GM19240 (cell line): ENCODE results near the gene MIA.
"Not testable (repeated sequence)": the region's sequence is repeated elsewhere in the genome, so short reads cannot be mapped to it uniquely, and the experiment has no call there.

Source experiments
- DNase-seq: peaks from one replicate; pipeline ENCODE4 v3.0.0; 2011; ENCODE audit warnings: low spot score; ENCODE audit not compliant: insufficient read length

Gene MIA

DNA sequence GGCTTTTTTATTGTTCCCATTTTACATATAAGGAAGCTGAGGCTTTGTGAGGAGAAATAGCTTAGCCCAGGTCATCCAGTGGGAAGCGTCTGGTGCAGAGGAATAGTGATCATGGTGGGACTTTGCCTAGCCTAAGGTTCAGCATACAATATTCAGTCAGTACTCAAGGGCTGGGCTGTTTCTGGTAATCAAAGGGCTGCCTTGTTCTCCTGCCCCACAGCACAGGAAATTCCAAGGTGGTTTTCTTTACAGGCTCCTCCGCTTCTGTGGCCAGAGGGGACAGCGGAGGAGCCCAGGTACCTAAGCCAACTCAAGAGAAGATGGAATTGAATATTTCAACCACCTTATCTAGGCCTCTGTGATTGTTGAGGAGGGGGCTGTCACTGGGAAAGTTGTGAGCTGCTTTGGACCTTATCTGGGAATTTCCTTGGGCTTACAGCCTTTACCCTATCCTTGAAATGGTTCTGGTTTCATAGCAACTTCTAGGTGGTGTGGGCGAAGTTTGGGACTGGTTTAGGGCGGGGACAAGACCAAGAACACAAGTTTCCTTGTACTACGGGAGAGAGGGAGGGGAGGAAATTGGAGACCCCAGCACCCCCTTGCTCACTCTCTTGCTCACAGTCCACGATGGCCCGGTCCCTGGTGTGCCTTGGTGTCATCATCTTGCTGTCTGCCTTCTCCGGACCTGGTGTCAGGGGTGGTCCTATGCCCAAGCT lies at the start of gene MIA:
Gene MIA, plus strand, starts transcription at position 606 of the 716 bp plus-strand sequence. Its CDS starts 22 bp downstream, at position 628.
- DNase-seq: no peak

DNA sequence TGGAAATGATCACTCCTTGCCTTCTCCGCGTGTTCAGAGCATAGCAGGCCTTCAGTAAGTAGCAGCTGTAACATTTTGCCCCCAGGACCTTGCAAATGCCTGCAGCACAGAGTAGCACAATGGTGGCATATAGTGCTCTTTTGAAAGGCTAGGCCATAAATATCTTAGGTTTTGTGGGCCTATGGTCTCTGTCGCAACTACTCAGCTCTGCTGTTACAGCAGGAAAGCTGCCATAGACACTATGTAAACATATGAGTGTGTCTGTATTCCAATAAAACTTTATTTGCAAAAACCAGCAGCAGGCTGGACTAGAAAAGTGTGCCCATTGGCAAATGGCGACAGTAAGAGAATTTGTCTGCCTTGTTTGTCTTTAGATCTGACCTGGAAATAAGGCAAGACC lies 49.0 kb upstream of the MIA start:
- DNase-seq: no peak

DNA sequence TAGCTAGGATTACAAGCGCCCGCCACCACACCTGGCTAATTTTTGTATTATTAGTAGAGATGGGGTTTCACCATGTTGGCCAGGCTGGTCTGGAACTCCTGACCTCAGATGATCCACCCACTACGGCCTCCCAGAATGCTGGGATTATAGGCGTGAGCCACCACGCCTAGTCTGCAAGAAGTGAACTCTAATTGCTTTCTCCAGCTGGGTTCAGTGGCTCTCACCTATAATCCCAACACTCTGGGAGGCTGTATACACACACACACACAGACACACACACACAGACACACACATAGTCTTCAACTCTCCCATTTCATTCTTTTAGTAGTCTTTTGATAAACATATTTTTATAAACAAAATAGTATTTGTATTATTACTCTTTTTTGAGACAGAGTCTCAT lies 45.3 kb upstream of the MIA start:
- DNase-seq: not testable (repeated sequence)

DNA sequence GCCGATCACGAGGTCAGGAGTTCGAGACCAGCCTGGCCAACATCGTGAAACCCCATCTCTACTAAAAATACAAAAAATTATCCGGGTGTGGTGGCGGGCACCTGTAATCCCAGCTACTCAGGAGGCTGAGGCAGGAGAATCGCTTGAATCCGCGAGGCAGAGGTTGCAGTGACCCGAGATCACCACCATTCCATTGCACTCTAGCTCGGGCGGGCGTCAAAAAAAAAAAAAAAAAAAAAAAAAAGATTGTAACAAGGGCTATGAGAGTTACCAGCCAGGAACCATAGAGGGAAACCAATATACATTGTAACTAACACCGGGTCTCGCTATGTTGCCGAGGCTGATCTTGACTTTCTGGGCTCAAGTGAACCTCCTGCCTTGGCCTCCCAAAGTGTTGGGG lies 43.0 kb upstream of the MIA start:
- not testable (repeated sequence) for DNase-seq

DNA sequence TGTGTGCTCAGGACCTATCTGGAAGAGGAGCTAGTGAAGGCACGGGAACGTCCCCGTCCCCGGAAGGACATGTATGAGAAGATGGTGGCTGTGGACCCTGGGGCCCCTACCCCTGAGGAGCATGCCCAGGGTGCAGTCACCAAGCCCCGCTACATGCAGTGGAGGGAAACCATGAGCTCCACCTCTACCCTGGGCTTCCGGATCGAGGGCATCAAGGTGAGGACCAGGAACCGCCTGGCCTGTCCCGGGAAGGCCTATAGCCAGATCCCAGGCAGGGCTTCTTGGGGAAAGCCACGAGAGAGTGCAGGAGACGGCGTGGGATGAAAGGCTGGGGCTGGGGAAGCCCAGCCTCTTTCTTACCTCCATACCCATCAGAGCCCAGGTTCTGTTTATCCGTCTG lies 42.2 kb upstream of the MIA start:
- DNase-seq: no peak

DNA sequence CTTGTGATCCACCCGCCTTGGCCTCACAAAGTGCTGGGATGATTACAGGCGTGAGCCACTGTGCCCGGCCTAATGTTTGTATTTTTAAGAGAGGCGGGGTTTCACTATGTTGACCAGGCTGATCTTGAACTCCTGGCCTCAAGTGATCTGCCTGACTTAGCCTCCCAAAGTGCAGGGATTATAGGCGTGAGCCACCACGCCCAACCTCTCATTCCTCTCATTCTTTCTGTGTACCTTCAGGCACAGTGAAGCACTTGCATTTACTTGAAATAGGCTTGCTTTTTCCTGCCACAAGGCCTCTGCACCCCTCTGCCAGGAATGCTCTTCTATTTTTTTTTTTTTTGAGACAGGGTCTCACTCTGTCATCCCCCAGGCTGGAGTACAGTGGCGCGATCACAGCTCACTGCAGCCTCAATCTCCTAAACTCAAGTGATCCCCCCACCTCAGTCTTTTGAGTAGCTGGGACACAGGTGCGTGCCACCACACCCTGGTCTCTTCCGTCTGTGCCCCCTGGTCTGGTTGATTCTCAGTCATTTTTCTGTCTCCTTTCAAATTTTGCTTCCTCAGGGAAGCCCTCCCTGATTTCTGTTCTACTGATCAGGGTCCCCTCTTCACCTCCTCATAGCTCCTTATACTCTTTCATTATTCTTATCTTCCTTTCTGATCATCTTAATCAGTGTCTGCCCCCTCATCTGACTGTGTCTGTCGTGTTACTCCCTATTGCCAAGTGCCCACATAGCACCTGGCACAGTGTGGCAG lies 40.1 kb upstream of the MIA start:
- no peak for DNase-seq

DNA sequence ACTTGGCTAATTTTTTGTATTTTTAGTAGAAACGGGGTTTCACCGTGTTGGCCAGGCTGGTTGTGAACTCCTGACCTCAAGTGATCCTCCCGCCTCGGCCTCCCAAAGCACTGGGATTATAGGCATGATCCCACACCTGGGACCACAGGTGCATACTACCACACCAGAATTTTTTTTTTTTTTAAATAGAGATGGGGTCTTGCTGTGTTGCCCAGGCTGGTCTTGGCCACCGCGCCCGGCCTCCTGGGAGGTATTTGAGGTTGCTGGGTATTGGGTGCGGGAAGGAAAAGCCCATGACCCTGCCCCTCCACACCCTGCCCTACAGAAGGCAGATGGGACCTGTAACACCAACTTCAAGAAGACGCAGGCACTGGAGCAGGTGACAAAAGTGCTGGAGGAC lies 38.7 kb upstream of the MIA start:
- no peak for DNase-seq

DNA sequence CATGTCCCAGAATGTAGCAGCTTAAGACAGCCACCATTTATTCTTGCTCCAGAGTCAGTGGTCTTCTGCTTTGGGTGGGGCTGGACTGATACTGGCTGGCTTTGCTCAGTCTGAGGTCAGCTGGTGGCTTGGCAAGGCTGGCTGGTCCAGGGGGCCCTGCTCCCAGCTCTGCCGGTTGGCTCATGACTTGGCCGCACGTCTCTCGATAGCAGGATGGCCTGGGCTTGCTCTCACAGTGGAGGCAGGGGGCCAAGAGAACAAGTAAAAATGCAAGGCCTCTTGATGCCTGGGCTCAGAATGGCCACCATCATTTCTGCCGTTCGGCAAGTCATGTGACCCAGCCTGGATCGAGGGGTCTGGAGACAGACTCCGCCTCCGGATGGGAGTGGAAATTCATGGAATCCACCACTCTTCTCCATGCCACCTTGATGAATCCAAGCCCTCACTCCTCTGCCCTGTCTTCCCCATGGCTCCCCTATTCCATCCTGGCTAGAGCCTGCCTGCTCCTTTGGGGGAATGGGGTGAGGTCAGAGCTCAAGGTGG lies 38.1 kb upstream of the MIA start:
- no peak for DNase-seq

DNA sequence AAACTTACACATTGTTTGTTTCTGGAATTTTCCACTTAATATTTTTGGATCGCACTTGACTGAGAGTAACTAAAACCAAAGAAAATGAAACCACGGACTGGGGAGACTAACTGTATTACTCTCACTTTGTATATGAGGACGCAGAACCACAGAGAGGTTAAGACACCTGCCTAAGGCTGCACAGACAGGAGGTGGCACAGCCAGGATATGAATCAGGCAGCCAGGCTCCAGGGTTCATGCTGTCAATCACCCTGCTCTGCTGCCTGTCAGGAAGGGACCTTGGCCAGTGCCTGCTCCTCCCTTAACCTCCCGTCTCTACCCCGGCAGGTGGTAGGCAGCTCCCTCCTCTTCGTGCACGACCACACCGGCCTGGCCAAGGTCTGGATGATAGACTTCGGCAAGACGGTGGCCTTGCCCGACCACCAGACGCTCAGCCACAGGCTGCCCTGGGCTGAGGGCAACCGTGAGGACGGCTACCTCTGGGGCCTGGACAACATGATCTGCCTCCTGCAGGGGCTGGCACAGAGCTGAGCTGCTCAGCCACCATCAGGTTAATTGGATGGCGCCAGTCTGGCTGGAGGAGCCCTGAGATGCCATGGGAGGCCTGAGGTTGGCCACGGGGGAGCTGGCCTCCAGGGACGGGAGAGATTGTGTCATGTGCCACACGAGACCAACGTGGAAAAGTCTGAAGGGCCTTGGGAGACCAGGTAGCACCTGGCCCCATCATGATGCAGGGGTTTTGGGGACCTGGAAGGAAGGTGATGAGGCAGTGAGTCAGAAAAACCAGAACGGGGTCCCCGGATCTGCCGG lies 36.1 kb upstream of the MIA start:
- no peak for DNase-seq

DNA sequence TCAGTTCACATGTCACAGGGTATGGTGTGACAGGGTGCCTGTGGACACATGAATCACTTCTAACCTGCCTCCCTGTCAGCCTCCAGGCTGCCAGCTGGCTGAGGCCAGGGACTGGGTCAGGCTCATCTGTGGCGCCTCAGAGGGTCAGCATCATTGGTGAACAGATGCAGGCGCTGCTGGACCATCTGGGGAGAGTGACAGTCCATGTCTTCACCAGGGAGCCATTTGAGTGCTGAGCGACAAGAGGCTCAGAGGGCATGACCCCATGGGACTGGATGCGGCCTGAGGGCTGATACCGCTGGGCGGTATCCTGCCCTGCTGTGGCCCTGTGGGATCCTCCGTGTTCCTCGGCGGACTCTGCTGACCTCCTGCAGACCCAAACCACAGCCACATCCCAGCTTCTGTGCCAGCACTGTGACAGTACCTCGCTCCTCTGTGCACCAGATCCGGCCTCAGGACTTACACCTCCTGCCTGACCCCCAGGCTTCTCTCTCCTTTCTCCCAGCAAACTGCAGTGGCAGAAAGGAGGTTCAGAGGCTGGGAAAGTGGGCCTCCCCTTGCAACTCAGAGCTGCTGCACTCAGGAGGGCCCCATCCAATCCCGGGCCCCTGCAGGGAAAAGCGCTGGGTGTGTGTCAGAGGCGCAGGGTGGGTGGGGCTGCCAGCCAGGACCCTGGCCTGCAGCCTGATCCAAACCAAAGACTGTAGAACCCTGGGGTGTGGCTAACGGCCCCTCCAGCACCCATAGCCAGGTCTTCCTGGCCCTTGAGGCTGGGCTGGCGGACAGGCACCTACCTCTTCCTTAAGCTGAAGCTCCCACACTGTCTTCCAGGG lies 35.2 kb upstream of the MIA start:
- DNase-seq: no peak

DNA sequence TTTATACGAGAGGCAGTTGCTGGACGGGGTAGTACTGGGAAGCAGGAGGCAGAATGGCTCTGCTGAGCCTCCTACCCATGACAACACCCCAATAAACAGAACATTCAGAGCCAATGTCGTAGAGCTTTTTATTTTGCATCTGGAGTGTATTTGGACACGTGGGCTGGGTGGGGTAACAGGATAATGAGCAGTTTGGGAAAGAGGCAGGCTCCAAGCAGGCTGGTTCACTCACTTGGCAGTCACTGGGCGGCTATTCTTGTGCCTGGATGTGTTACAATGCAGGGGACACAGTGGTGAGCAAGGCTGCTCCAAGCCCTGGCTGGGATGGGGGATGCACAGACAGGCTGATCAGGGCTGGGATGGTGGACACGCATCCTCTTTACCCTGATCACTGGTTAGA lies 34.6 kb upstream of the MIA start:
- no peak for DNase-seq

DNA sequence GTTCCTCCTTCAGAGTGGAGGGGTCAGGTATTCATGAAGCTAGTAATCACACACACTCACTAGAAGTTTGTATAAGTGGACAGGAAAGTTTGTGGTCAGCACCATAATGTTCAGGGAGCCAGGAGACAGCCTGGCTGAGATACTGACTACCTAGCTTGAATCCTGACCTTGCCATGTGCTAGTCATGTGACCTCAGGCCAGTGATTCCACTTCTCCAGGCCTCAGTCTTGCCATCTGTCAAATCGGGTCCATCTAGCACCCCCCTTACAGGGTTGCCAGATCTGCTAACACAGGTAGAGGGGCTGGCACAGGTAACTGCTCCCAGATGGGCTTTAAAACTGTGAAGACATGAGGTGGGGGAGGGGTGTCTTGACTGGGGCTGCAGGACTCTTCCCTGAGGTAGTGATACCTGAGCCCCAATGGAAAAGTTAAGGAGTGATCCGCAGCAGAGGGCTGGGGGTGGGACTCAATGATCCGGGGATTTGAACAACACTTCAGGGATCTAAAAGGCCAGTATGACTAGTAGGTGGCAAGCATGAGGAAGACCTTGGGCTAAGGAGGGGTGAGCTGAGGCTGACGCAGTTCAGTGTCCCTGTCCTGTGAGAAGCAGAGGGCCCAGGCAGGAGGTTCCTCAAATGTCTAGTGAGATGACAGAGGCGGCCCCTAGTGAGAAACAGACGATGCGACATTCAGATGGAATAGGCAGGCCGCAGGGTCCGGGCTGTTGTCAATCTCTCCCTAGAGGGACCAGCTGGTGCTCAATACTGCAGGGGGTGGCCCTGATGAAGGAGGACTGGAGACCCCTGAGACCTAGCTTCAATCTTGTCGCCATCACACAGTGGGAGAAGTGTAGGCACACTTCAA lies 33.6 kb upstream of the MIA start:
- no peak for DNase-seq

DNA sequence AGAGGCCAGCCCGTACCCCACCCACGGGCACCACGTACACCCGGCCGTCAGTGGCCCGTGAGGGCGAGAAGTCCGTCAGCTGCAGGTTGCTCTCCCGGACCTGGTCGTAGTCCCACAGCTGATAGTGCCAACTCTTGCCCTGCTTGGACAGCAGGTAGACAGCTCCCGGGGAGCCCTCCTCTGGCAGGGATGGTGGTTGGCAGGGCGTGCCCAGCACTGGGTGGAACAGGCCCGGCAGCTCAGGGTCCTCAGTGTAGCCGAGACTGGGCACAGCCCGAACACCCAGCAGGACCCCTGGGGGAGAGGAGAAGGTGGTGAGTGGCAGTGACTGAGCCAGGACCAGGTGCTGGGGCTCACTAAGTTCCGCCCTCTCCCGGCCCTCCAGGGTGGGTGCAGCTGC lies 32.8 kb upstream of the MIA start:
- DNase-seq: no peak

DNA sequence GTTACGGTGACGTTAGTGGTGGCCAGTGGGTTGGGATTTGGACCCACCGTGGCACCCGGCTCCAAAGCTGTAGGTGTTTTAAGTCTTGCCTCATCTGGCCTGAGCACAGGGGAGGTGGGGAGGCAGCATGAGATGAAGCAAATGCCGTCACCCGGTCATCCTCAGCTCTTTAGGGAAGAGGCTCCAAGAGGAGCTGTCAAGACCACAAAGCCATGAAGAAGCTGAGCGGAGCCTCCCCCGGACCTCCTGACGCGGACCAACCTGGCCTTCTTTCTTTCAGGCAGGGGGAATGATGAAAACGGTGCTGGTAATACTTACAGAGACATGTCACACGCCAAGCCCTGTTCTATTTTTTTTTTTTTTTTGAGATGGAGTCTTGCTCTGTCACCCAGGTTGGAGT lies 32.4 kb upstream of the MIA start:
- DNase-seq: no peak

DNA sequence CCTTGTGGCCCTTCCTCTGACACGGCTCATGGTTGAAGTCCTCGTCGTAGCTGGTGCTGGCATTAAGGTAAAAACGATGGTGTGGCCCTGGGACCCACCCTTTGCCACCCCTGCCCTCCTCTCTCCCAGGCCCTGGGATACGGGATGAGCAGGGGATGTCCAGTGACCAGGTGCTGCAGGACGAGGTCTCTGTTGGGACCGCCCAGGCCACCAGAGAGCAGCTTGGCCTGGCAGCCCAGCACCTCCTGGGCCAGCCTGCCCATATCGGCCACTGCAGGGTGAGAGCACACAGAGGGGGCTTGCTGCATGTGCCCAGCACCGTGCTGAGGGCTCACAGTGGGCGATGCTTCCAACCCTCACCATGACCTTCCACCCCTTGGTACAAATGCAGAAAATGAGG lies 31.4 kb upstream of the MIA start:
- DNase-seq: no peak

DNA sequence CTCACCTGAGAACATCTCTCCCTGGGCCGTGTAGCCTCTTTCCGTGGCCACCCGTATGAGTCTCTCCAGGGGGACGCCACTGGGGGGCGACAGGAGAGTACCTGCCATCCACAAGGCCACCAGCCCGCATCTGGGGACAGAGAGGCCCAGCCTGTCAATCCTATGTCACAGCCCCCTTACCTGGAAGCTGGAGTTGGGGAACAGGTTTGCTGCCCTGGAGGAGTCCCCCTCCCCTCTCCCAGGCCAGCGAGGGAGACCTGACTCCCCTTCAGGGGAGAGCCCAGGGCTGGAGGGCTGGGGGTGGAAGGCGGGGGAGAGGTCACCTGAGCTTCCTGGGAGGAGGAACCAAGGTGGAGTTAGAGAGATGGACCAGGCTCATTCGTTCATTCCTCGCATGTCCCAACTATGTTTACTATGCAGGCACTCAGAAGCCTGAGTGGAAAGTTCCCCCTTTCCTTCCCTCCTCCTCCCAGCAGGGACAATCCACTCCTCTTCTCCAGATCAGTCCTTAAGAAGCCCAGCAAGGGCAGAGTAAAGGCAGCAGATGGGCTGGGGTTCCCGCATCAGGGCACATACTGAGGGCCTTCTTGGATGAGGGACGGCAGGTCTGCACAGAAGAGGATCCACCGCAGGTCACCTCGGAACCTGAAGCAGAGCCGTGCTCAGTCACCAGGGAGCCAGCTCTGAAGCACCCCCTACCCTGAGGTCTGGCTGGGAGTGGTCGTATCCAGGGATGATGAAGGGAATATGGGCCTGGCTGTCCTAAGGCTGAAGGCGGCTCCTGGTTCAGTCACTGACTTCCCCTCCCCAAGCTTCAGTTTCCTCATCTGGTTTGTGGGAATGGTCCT lies 30.5 kb upstream of the MIA start:
- no peak for DNase-seq

DNA sequence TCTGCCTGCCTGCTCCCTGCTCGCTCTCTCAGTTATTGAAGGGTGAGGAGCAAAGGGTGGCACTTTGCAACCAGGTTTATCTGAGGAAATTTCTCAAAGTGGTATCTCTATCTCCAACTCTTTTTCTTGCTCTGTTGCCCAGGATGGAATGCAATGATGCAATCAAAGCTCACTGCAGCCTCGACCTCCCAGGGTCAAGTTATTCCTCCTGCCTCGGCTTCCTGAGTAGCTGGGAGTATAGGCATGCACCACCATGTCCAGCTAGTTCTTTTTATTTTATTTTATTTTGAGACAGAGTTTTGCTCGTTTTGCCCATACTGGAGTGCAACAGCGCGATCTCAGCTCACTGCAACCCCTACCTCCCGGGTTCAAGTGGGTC lies 29.9 kb upstream of the MIA start:
- no peak for DNase-seq

DNA sequence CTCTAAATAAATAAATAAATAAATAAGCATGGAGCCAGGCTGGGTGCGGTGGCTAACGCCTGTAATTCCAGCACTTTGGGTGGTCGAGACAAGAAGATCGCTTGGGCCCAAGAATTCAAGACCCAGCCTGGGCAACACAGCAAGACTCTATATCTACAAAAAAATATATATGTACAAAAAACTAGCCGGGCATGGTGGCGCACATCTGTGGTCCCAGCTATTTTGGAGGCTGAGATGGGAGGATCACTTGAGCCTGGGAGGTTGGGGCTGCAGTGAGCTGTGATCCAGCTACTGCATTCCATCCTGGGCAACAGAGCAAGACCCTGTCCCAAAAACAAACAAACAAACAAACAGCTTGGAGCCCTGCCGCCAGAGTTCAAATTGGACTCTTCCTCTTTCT lies 27.8 kb upstream of the MIA start:
- no peak for DNase-seq
